Activated CD8-positive, alpha-beta memory T cell treated with anti-CD3 and anti-CD28 coated beads, Interleukin-2, amount 10 ng/mL, durations not matched to agents 7 days and 5 days (primary cell): ENCODE data around the gene NPTXR. TPM values are rescaled to one million over a fixed set of nuclear protein-coding genes. Genes with fewer than 3 reads are reported as not detected.

Experiments
- ATAC-seq: fragments of 150-1000 bp; cut with Tn5 transposase; one replicate; pipeline ENCODE4 v1.10.0; 2021; ENCODE audit warnings: moderate library complexity
- CTCF ChIA-PET: fragments of 350-600 bp; sonication (Branson Sonifier 250); formaldehyde crosslinking; loops from one replicate; lab custom pipeline; 2021; ENCODE audit warnings: antibody characterized with exemption; lab: Charles Lee
- DNase-seq: peaks from one replicate; pipeline ENCODE4 v3.0.0-alpha.2; 2020
- H3K27ac Mint-ChIP-seq: one replicate; pipeline ENCODE4 v1.8.0; 2021; ENCODE audit warnings: mild to moderate bottlenecking, mixed read lengths
- H3K27me3 Mint-ChIP-seq: one replicate; pipeline ENCODE4 v1.8.0; 2021; ENCODE audit warnings: mixed read lengths
- H3K36me3 Mint-ChIP-seq: one replicate; pipeline ENCODE4 v1.8.0; 2021; ENCODE audit warnings: mild to moderate bottlenecking, mixed read lengths
- H3K4me1 Mint-ChIP-seq: one replicate; pipeline ENCODE4 v1.8.0; 2021; ENCODE audit warnings: mixed read lengths
- H3K4me3 Mint-ChIP-seq: one replicate; pipeline ENCODE4 v1.8.0; 2021; ENCODE audit warnings: mild to moderate bottlenecking, moderate library complexity, mixed read lengths
- H3K9me3 Mint-ChIP-seq: one replicate; pipeline ENCODE4 v1.8.0; 2022; ENCODE audit warnings: low read depth, mixed read lengths
- total RNA-seq, 2 experiments: library from RNA; stranded (reverse); gene quantifications; one replicate each; pipeline ENCODE4 v1.2.3, GENCODE V29; 2021

The NPTXR gene
- total RNA-seq, 2 experiments from 2014 or later: 0.96 to 2.4 TPM

GRCh38 chr22:38770257-38770949, 73.4 kb downstream of the NPTXR start:
- Mint-ChIP-seq H3K4me3 (no peak overlapping the region), H3K27me3 (no peaks in the 10 kb centered on the region), H3K27ac (no peak overlapping the region), H3K4me1 (peaks cover 6% of the 10 kb centered on the region), H3K9me3 (no peaks in the 10 kb centered on the region), H3K36me3 (no peaks in the 10 kb centered on the region)
- no peak for DNase-seq
- no peak for ATAC-seq
- CTCF ChIA-PET: interaction anchor here (0.7 to 3.4 kb wide), 7 partner anchors 11 to 401 kb away, joined by 3 to 30 read pairs (median 4); no protein-coding TSS in a partner anchor

Other genes with a start within 250 kb of the NPTXR start
- gene FAM227A, start 187.6 kb downstream of the NPTXR start, total RNA-seq: under 1 TPM; 0.12 to 0.40 TPM
- 10 to 100 TPM; 11.2 to 12.0 TPM for gene CBY1, start 187.4 kb downstream of the NPTXR start, total RNA-seq
- 10 to 100 TPM; 61.1 to 94.9 TPM for gene TOMM22, start 162.1 kb downstream of the NPTXR start, total RNA-seq
- 10 to 100 TPM; 74.0 to 77.0 TPM for gene JOSD1, start 143.1 kb downstream of the NPTXR start, total RNA-seq
- 100 to 1,000 TPM; 116 to 146 TPM for gene GTPBP1, start 138.1 kb downstream of the NPTXR start, total RNA-seq
- gene SUN2, start 88.0 kb downstream of the NPTXR start, total RNA-seq: 100 to 1,000 TPM; 320 to 412 TPM
- gene DNAL4, start 49.9 kb downstream of the NPTXR start, total RNA-seq: 1 to 10 TPM; 8.2 to 8.9 TPM
- gene CBX6, start 28.2 kb upstream of the NPTXR start, total RNA-seq: 100 to 1,000 TPM in 1 of 2 experiments, 10 to 100 TPM in 1; 73.1 to 124 TPM
- gene APOBEC3A, start 113.6 kb upstream of the NPTXR start, total RNA-seq: not detected
- 10 to 100 TPM; 32.8 to 82.6 TPM for gene APOBEC3B, start 138.3 kb upstream of the NPTXR start, total RNA-seq
- 100 to 1,000 TPM; 147 to 176 TPM for gene APOBEC3C, start 170.2 kb upstream of the NPTXR start, total RNA-seq
- gene APOBEC3D, start 177.1 kb upstream of the NPTXR start, total RNA-seq: 10 to 100 TPM; 49.8 to 69.4 TPM
- gene APOBEC3F, start 196.8 kb upstream of the NPTXR start, total RNA-seq: 10 to 100 TPM; 39.8 to 58.0 TPM
- gene APOBEC3G, start 233.2 kb upstream of the NPTXR start, total RNA-seq: 100 to 1,000 TPM; 146 to 196 TPM